Measurements from ENCODE around the gene SLC6A2. TPM values are rescaled to one million over a fixed set of nuclear protein-coding genes. Genes with fewer than 3 reads are reported as not detected.

The SLC6A2 gene
- total RNA-seq, 3 donors from 2014 or later (not counting 1 experiment from before 2014, with no cell fraction given) = not detected

GRCh38 chr16:55671206-55671973 is 15.6 kb downstream of the SLC6A2 start:
- intact Hi-C loops (cut with micrococcal nuclease) = no loop called here
- Histone ChIP-seq H3K4me1 (ENCODE audit: control insufficient read depth, insufficient read depth, low read length) (no peaks in the 10 kb centered on the region), H3K27ac (ENCODE audit: low read length) (no peak overlapping the region), H3K4me3 (ENCODE audit: low read length) (no peak overlapping the region), H3K9me3 (ENCODE audit: control insufficient read depth, insufficient read depth, low read length) (no peaks in the 10 kb centered on the region), H3K36me3 (ENCODE audit: control insufficient read depth, insufficient read depth, low read length) (no peaks in the 10 kb centered on the region), H3K27me3 (ENCODE audit: control insufficient read depth, insufficient read depth, low read length) (no peaks in the 10 kb centered on the region)
- Mint-ChIP-seq H3K27ac (no peak overlapping the region), H3K9me3 (no peaks in the 10 kb centered on the region), H3K27me3 (ENCODE audit: low read depth in 2 of 2) (peaks cover 0 to 3% of the 10 kb centered on the region in 2 donors), H3K36me3 (no peaks in the 10 kb centered on the region), H3K4me3 (no peak overlapping the region), H3K4me1 (no peaks in the 10 kb centered on the region)
- DNase-seq (no peak), ATAC-seq (no peak)
- TF ChIP-seq CTCF (IDR thresholded peaks at IDR 0.05) = no peak
- WGBS (ENCODE audit: insufficient coverage) = 92% methylated on average over 26 of the region's 26 CpGs

GRCh38 chr16:55671974-55672280 is 16.1 kb downstream of the SLC6A2 start:
- Histone ChIP-seq H3K27me3 (ENCODE audit: control insufficient read depth, insufficient read depth, low read length) (no peaks in the 10 kb centered on the region), H3K36me3 (ENCODE audit: control insufficient read depth, insufficient read depth, low read length) (no peaks in the 10 kb centered on the region), H3K9me3 (ENCODE audit: control insufficient read depth, insufficient read depth, low read length) (no peaks in the 10 kb centered on the region), H3K4me3 (ENCODE audit: low read length) (no peak overlapping the region), H3K4me1 (ENCODE audit: control insufficient read depth, insufficient read depth, low read length) (no peaks in the 10 kb centered on the region), H3K27ac (ENCODE audit: low read length) (no peak overlapping the region)
- 93% methylated on average over 10 of the region's 10 CpGs for WGBS (ENCODE audit: insufficient coverage)
- Mint-ChIP-seq H3K27ac (no peak overlapping the region), H3K9me3 (no peaks in the 10 kb centered on the region), H3K4me1 (no peaks in the 10 kb centered on the region), H3K4me3 (no peak overlapping the region), H3K27me3 (ENCODE audit: low read depth in 2 of 2) (peaks cover 0 to under 1% of the 10 kb centered on the region in 2 donors), H3K36me3 (no peaks in the 10 kb centered on the region)
- TF ChIP-seq CTCF (IDR thresholded peaks at IDR 0.05) = no peak
- DNase-seq (no peak), ATAC-seq (no peak)
- intact Hi-C loops (cut with micrococcal nuclease) = no loop called here

- no peaks in the 10 kb centered on the region for H3K36me3 Mint-ChIP-seq
- Histone ChIP-seq H3K4me1 (ENCODE audit: control insufficient read depth, insufficient read depth, low read length) (no peaks in the 10 kb centered on the region), H3K9me3 (ENCODE audit: control insufficient read depth, insufficient read depth, low read length) (no peaks in the 10 kb centered on the region), H3K4me3 (ENCODE audit: low read length) (no peak overlapping the region), H3K27ac (ENCODE audit: low read length) (no peak overlapping the region), H3K27me3 (ENCODE audit: control insufficient read depth, insufficient read depth, low read length) (no peaks in the 10 kb centered on the region), H3K36me3 (ENCODE audit: control insufficient read depth, insufficient read depth, low read length) (no peaks in the 10 kb centered on the region)
- H3K4me1 Mint-ChIP-seq = no peaks in the 10 kb centered on the region
- H3K27ac Mint-ChIP-seq = no peak overlapping the region
- intact Hi-C loops (cut with micrococcal nuclease) = no loop called here
- H3K9me3 Mint-ChIP-seq = no peaks in the 10 kb centered on the region
- DNase-seq (no peak), ATAC-seq (no peak)
- 90% methylated on average over 6 of the region's 6 CpGs for WGBS (ENCODE audit: insufficient coverage)
- no peaks in the 10 kb centered on the region for H3K27me3 Mint-ChIP-seq (ENCODE audit: low read depth in 2 of 2)
- no peak for TF ChIP-seq CTCF (IDR thresholded peaks at IDR 0.05)
- no peak overlapping the region for H3K4me3 Mint-ChIP-seq
Observed at GRCh38 chr16:55672471-55672870, 16.7 kb downstream of the SLC6A2 start.
